ENCODE results near the gene AKT1. TPM values are rescaled to one million over a fixed set of nuclear protein-coding genes. Genes with fewer than 3 reads are reported as not detected.

Gene AKT1
- polyA plus RNA-seq, 1 experiment, result 104 TPM

DNA sequence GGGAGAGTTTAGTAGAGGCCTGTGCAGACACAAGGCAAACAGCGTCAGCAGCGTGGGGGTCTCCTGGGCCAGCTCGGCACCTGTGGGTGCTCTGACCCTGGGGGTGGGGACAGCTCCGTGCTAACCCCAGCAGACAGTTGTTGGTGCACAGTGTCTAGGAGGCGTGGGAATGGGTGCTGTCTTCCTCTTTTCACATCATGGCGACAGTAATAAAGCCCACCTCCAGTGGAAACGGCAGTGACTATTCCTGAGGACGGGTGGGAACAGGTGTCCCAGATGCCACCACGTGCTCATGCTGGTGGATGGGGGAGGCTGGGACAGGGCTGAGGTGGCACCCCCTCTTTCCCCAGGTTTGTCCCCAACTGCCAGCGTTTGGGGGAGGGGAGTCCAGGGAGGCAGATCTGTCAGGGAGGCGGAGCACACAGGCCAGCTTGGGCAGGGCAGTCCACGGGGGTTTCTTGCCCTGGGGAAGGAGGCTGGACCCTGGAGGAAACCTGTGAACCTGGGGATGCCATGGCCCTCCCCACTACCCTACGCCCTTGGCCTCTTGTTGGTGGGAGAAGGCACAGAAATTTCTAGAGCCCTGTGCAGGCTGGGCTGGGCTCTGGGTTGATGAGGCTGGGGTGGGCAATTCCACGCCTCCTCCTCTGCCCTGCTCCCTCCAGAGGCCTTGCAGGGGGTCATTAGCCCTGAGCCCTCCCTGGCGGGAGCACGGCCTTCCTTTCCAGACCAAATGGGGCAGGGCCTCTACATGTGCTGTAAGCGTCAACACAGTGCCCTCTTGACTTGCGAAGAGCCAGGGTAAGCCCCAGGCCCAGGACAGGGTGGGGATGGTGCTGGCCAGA is 9.2 kb upstream of the AKT1 start:
- DNase-seq (ENCODE audit: low read depth, low spot score), result no peak
- H3K27me3 ChIP-seq (ENCODE audit: control insufficient read depth, insufficient read depth, low read length), result no peaks in the 10 kb centered on the region
- TF ChIP-seq, protein P1, sequence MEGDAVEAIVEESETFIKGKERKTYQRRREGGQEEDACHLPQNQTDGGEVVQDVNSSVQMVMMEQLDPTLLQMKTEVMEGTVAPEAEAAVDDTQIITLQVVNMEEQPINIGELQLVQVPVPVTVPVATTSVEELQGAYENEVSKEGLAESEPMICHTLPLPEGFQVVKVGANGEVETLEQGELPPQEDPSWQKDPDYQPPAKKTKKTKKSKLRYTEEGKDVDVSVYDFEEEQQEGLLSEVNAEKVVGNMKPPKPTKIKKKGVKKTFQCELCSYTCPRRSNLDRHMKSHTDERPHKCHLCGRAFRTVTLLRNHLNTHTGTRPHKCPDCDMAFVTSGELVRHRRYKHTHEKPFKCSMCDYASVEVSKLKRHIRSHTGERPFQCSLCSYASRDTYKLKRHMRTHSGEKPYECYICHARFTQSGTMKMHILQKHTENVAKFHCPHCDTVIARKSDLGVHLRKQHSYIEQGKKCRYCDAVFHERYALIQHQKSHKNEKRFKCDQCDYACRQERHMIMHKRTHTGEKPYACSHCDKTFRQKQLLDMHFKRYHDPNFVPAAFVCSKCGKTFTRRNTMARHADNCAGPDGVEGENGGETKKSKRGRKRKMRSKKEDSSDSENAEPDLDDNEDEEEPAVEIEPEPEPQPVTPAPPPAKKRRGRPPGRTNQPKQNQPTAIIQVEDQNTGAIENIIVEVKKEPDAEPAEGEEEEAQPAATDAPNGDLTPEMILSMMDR (IDR thresholded peaks at IDR 0.05; ENCODE audit: low read depth, low read length), result no peak
- H3K27ac ChIP-seq (ENCODE audit: low read depth, low read length), result no peak overlapping the region
- H3K9me3 ChIP-seq (ENCODE audit: control insufficient read depth, insufficient read depth, low read length), result no peaks in the 10 kb centered on the region; the same call in 1 of the 2 replicates
- no peak overlapping the region for H3K4me3 ChIP-seq (ENCODE audit: low read depth, low read length)
- ChIA-PET CTCF (no interaction called here), POLR2A (interaction anchor here (0.6 kb wide), 1 partner anchor 9 kb away, joined by 4 read pairs; the partner anchor contains the start of gene AKT1)

DNA sequence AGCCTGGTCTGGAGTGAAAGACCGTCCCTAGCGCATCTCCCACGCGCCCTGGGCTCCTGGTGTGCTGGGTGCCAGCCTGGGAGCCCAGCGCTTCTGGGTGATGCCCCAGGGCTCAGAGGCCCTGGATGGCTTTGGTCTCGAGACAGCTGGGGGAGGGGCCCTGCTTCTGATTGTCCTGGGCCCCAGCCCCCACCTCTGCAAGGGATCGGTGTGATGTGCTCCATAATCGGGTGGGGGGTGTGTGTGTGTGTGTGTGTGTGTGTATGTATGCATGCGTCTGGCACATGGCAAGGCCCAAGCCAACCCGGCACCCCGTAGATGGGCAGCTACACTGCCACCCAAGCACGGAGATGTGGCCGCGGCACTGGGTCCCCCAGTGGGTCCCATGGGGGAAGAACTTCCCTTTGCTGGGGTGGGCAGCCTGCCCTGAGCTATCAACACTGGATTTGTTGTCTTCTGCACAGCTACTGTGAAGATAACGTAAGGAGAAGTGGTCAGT is 8.4 kb upstream of the AKT1 start:
- no peak for DNase-seq (ENCODE audit: low read depth, low spot score)
- CTCF ChIA-PET, result no interaction called here
- H3K27ac ChIP-seq (ENCODE audit: low read depth, low read length), result no peak overlapping the region
- TF ChIP-seq, protein P1 (IDR thresholded peaks at IDR 0.05; ENCODE audit: low read depth, low read length), result no peak
- POLR2A ChIA-PET, result interaction anchor here (0.6 kb wide), 1 partner anchor 8 kb away, joined by 4 read pairs; the partner anchor contains the start of gene AKT1
- H3K27me3 ChIP-seq (ENCODE audit: control insufficient read depth, insufficient read depth, low read length), result no peaks in the 10 kb centered on the region
- H3K9me3 ChIP-seq (ENCODE audit: control insufficient read depth, insufficient read depth, low read length), result no peaks in the 10 kb centered on the region; the same call in 1 of the 2 replicates
- H3K4me3 ChIP-seq (ENCODE audit: low read depth, low read length), result no peak overlapping the region

DNA sequence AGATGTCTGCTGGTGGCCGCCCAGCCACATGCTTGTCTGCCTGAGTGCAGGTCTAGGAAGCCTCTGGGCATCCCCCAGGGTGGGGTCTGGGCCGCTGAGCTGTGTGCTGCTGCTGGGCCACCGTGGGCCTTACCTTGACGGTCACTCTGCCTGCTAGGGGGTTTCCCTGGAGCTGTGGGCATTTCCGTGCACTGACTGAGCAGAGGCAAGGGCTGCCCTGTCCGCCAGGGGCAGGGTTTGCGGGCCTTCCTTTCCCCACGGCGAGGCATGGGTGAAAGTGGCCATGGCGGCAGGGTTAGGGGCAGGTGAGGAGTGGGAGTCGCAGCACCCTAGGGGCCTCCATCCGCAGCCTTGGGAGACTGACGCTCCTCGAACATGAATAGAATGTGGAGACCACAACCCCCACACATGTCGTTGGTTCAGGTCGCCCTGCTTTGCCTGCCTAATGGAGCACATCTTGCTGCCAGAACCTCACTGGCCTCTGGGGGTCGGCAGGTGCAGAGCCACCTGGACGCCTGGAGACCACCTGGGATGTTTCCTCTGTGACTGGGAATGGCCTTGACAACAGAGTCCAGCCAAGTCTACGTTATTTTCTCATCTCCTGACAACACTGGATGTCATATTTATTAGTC is 7.8 kb upstream of the AKT1 start:
- ChIA-PET CTCF (no interaction called here), POLR2A (no interaction called here)
- TF ChIP-seq, protein P1 (IDR thresholded peaks at IDR 0.05; ENCODE audit: low read depth, low read length), result no peak
- Histone ChIP-seq H3K27ac (ENCODE audit: low read depth, low read length) (no peak overlapping the region), H3K9me3 (ENCODE audit: control insufficient read depth, insufficient read depth, low read length) (no peaks in the 10 kb centered on the region; the same call in 1 of the 2 replicates), H3K4me3 (ENCODE audit: low read depth, low read length) (no peak overlapping the region), H3K27me3 (ENCODE audit: control insufficient read depth, insufficient read depth, low read length) (no peaks in the 10 kb centered on the region)
- no peak for DNase-seq (ENCODE audit: low read depth, low spot score)

DNA sequence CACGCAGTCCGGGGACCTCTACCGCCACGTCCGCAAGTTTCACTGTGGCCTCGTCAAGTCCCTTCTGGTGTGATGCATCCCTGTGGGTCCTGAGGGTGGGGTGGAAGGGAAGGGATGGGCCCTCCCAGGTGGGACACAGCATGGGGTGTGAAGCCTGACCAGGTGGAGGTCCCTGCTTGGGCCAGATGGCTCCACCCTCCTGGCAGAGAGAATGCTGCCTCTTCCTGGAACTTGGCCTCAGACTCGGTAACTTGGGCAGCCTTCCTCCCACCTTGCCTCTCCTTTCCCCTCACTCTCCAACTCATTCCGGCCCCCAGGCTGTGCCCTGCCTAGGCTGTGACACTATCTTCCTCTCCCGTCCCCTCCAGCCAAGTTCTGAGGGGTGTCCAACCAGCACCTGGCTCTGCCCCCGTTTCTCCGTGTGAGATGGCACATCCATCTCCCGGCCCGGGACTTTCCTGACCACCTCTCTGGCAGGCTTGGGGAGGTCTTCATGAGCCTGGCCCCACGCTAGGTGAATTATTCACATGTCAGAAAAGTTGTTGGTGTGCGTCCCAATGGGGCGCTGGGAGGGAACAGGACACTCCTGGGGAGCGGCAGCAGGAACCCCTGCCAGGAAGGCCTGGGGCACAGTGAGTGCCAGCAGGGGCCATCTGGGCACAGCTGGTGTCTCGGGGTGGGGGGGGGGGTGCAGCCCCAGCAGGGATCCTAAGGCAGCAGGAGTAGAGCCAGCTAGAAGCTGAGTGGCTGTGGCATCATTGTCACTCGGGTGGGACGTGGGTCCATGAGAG is 7.0 kb upstream of the AKT1 start:
- TF ChIP-seq, protein P1 (IDR thresholded peaks at IDR 0.05; ENCODE audit: low read depth, low read length), result no peak
- DNase-seq (ENCODE audit: low read depth, low spot score), result no peak
- Histone ChIP-seq H3K27me3 (ENCODE audit: control insufficient read depth, insufficient read depth, low read length) (no peaks in the 10 kb centered on the region), H3K27ac (ENCODE audit: low read depth, low read length) (no peak overlapping the region), H3K4me3 (ENCODE audit: low read depth, low read length) (no peak overlapping the region), H3K9me3 (ENCODE audit: control insufficient read depth, insufficient read depth, low read length) (no peaks in the 10 kb centered on the region; the same call in 1 of the 2 replicates)
- ChIA-PET POLR2A (no interaction called here), CTCF (interaction anchor here (0.5 to 2.3 kb wide), 2 partner anchors 24 to 242 kb away, joined by 3 to 8 read pairs; no protein-coding TSS in a partner anchor)
